GM23338 (cell line): ENCODE data around the gene LCE1B. TPM values are rescaled to one million over a fixed set of nuclear protein-coding genes. Genes with fewer than 3 reads are reported as not detected.
A peak's percentile ranks its signal among the peaks of the same experiment; 100 is the strongest.

Experiments
- ATAC-seq: fragments of 200-7000 bp; cut with Tn5 transposase; 3 replicates; pipeline ENCODE4 v1.9.1; 2020
- DNase-seq: peaks from one replicate; pipeline ENCODE4 v3.0.0-alpha.2; 2015; ENCODE audit warnings: low spot score
- H2AFZ ChIP-seq: fragments of 200-600 bp; sonication (generic); 2 replicates; pipeline ENCODE4 v1.8.0; 2016; ENCODE audit warnings: antibody characterized with exemption, mild to moderate bottlenecking, moderate library complexity
- H3F3A ChIP-seq: fragments of 200-600 bp; sonication (generic); replicated peaks from 2 replicates; pipeline ENCODE4 v1.8.0; 2017; ENCODE audit warnings: antibody characterized with exemption, mixed run types, low read depth
- H3K27ac ChIP-seq: fragments of 200-600 bp; sonication (generic); 2 replicates; pipeline ENCODE4 v1.6.1; 2016; ENCODE audit warnings: low read depth
- H3K27me3 ChIP-seq: fragments of 200-600 bp; sonication (generic); 2 replicates; pipeline ENCODE4 v1.8.0; 2016; ENCODE audit warnings: mild to moderate bottlenecking, mixed run types, moderate library complexity; ENCODE audit not compliant: insufficient read depth
- H3K36me3 ChIP-seq: fragments of 200-600 bp; sonication (generic); 2 replicates; pipeline ENCODE4 v1.8.0; 2016; ENCODE audit warnings: mild to moderate bottlenecking; ENCODE audit not compliant: insufficient read depth
- H3K4me1 ChIP-seq: fragments of 200-600 bp; sonication (generic); 2 replicates; pipeline ENCODE4 v1.8.0; 2016; ENCODE audit warnings: mild to moderate bottlenecking, moderate library complexity; ENCODE audit not compliant: insufficient read depth
- H3K4me2 ChIP-seq: fragments of 200-600 bp; sonication (generic); 2 replicates; pipeline ENCODE4 v1.7.1; 2017; ENCODE audit warnings: mixed run types
- H3K4me3 ChIP-seq: fragments of 200-600 bp; sonication (generic); 2 replicates; pipeline ENCODE4 v1.6.1; 2016; ENCODE audit warnings: mixed run types
- H3K79me2 ChIP-seq: fragments of 200-600 bp; sonication (generic); replicated peaks from 2 replicates; pipeline ENCODE4 v1.8.0; 2017; ENCODE audit warnings: mild to moderate bottlenecking; ENCODE audit not compliant: insufficient read depth
- H3K9me2 ChIP-seq: fragments of 200-600 bp; sonication (generic); 2 replicates; pipeline ENCODE4 v1.8.0; 2017; ENCODE audit not compliant: insufficient read depth
- H4K20me1 ChIP-seq: fragments of 200-600 bp; sonication (generic); replicated peaks from 2 replicates; pipeline ENCODE4 v1.8.0; 2017; ENCODE audit warnings: mild to moderate bottlenecking; ENCODE audit not compliant: insufficient read depth
- H3K27ac Mint-ChIP-seq: 2 replicates; pipeline ENCODE4 v1.8.0; 2020; ENCODE audit warnings: inconsistent platforms, mild to moderate bottlenecking, moderate library complexity, mixed read lengths
- H3K27me3 Mint-ChIP-seq: 3 replicates; pipeline ENCODE4 v1.8.0; 2022; ENCODE audit warnings: low read depth, mild to moderate bottlenecking, moderate library complexity, mixed read lengths, inconsistent platforms; ENCODE audit not compliant: insufficient read depth, poor library complexity
- H3K36me3 Mint-ChIP-seq: 3 replicates; pipeline ENCODE4 v1.8.0; 2021; ENCODE audit warnings: low read depth, mild to moderate bottlenecking, inconsistent platforms, moderate library complexity, mixed read lengths
- H3K4me1 Mint-ChIP-seq: 3 replicates; pipeline ENCODE4 v1.8.0; 2020; ENCODE audit warnings: mild to moderate bottlenecking, inconsistent platforms, mixed read lengths
- H3K4me3 Mint-ChIP-seq: 3 replicates; pipeline ENCODE4 v1.8.0; 2021; ENCODE audit warnings: moderate library complexity, mild to moderate bottlenecking, inconsistent platforms, mixed read lengths
- H3K9me3 Mint-ChIP-seq: 3 replicates; pipeline ENCODE4 v1.8.0; 2020; ENCODE audit warnings: moderate library complexity, mild to moderate bottlenecking, inconsistent platforms, mixed read lengths
- EZH2 ChIP-seq: fragments of 200-600 bp; sonication (generic); IDR thresholded peaks from one replicate; pipeline ENCODE4 v1.8.0; 2017; ENCODE audit warnings: antibody characterized with exemption, mild to moderate bottlenecking, low read depth; ENCODE audit not compliant: unreplicated experiment
- EZH2phosphoT487 ChIP-seq: fragments of 200-600 bp; sonication (generic); IDR thresholded peaks from one replicate; pipeline ENCODE4 v1.8.1; 2018; ENCODE audit warnings: antibody characterized with exemption; ENCODE audit not compliant: unreplicated experiment
- JUNB ChIP-seq: IDR thresholded peaks from one replicate; pipeline ENCODE4 v1.6.1; 2016; ENCODE audit warnings: antibody characterized with exemption; ENCODE audit not compliant: unreplicated experiment
- NANOG ChIP-seq: IDR thresholded peaks from 2 replicates; pipeline ENCODE4 v1.6.1; 2016; ENCODE audit warnings: antibody characterized with exemption, borderline replicate concordance
- POLR2AphosphoS5 ChIP-seq: IDR thresholded peaks from 2 replicates; pipeline ENCODE4 v1.6.1; 2016; ENCODE audit warnings: antibody characterized with exemption, low read depth
- STAT1 ChIP-seq: IDR thresholded peaks from one replicate; pipeline ENCODE4 v1.6.1; 2016; ENCODE audit warnings: antibody characterized with exemption; ENCODE audit not compliant: unreplicated experiment
- ZNF114 ChIP-seq: fragments of 250-450 bp; sonication (Bioruptor Pico); IDR thresholded peaks from 2 replicates; pipeline ENCODE4 v1.5.0; 2020; ENCODE audit warnings: mild to moderate bottlenecking, moderate library complexity
- ZNF331 ChIP-seq: fragments of 250-450 bp; sonication (Bioruptor Pico); IDR thresholded peaks from 2 replicates; pipeline ENCODE4 v1.5.0; 2020; ENCODE audit warnings: low read depth, mild to moderate bottlenecking, moderate library complexity
- polyA plus RNA-seq: library from polyadenylated mRNA; unstranded; fragments of >200 nt; fragmentation: Nextera tagmentation; extraction: Ambion mirVana; gene quantifications from 2 replicates; pipeline ENCODE4 v1.2.1, GENCODE V29; 2016
- total RNA-seq: library from RNA; depleted of rRNA; stranded (reverse); fragments of >200 nt; shearing (Covaris generic); gene quantifications from 2 replicates; pipeline ENCODE4 v1.2.3, GENCODE V29; 2014
- TF ChIP-seq, protein P1 (sequence below), 2 experiments: fragments of 200-600 bp in 1 of 2; sonication (generic) in 1 of 2; conservative IDR thresholded peaks; 2 replicates each; pipeline versions ENCODE4 v1.5.1 to v1.6.1; 2016 to 2017; ENCODE audit warnings: antibody characterized with exemption in 2 of 2, low read depth in 2 of 2, mild to moderate bottlenecking in 2 of 2, moderate library complexity in 1 of 2
- TF ChIP-seq, protein P2 (sequence below): IDR thresholded peaks from one replicate; pipeline ENCODE4 v1.6.1; 2018; ENCODE audit warnings: antibody characterized with exemption; ENCODE audit not compliant: unreplicated experiment
- TF ChIP-seq, protein P3 (sequence below): IDR thresholded peaks from 2 replicates; pipeline ENCODE4 v1.6.1; 2016; ENCODE audit warnings: antibody characterized with exemption

The LCE1B gene
- total and polyA plus RNA-seq, 2 experiments from 2014 or later: not detected

DNA sequence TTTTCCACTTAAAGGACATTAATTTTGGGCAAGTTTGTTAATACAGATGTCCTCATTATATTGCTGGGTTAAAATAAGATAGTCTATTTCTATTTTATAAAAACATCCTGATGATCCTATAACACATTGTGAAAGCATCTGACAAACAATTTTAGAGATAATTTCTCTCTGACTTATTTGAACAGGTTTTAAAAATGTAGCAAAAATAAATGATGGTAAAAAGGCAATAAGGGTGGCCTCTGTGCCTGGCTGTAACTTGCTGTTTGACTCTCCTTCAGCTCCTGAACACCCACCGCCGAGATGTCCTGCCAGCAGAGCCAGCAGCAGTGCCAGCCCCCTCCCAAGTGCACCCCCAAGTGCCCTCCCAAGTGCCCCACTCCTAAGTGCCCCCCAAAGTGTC lies 15.4 kb downstream of the LCE1B start, which contains the start of gene LCE1A:
TSS of gene LCE1A (plus strand) at position 301 of the 400 bp plus-strand sequence. CDS start at position 301, 0 bp downstream.
- Histone ChIP-seq H3K9me2 (no peaks in the 10 kb centered on the region), H2AFZ (peak within 1 kb of the TSS; percentile 32; the same call in 1 of the 2 replicates), H3K27ac (no peak within 1 kb of the TSS), H3K79me2 (no peaks in the 10 kb centered on the region), H3K4me2 (no peak within 1 kb of the TSS), H3K4me3 (no peak within 1 kb of the TSS), H3K27me3 (no peaks in the 10 kb centered on the region), H4K20me1 (no peaks in the 10 kb centered on the region), H3F3A (no peaks in the 10 kb centered on the region), H3K36me3 (no peaks in the 10 kb centered on the region), H3K4me1 (no peaks in the 10 kb centered on the region)
- TF ChIP-seq ZNF114 (CRISPR knock-in tag): no peak
- TF ChIP-seq, protein P1, sequence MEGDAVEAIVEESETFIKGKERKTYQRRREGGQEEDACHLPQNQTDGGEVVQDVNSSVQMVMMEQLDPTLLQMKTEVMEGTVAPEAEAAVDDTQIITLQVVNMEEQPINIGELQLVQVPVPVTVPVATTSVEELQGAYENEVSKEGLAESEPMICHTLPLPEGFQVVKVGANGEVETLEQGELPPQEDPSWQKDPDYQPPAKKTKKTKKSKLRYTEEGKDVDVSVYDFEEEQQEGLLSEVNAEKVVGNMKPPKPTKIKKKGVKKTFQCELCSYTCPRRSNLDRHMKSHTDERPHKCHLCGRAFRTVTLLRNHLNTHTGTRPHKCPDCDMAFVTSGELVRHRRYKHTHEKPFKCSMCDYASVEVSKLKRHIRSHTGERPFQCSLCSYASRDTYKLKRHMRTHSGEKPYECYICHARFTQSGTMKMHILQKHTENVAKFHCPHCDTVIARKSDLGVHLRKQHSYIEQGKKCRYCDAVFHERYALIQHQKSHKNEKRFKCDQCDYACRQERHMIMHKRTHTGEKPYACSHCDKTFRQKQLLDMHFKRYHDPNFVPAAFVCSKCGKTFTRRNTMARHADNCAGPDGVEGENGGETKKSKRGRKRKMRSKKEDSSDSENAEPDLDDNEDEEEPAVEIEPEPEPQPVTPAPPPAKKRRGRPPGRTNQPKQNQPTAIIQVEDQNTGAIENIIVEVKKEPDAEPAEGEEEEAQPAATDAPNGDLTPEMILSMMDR (conservative IDR thresholded peaks at IDR 0.05; ENCODE audit: low read depth in 2 of 2): no peak
- TF ChIP-seq NANOG: no peak
- TF ChIP-seq STAT1: no peak
- TF ChIP-seq POLR2AphosphoS5: no peak
- TF ChIP-seq JUNB: no peak
- TF ChIP-seq, protein P2, sequence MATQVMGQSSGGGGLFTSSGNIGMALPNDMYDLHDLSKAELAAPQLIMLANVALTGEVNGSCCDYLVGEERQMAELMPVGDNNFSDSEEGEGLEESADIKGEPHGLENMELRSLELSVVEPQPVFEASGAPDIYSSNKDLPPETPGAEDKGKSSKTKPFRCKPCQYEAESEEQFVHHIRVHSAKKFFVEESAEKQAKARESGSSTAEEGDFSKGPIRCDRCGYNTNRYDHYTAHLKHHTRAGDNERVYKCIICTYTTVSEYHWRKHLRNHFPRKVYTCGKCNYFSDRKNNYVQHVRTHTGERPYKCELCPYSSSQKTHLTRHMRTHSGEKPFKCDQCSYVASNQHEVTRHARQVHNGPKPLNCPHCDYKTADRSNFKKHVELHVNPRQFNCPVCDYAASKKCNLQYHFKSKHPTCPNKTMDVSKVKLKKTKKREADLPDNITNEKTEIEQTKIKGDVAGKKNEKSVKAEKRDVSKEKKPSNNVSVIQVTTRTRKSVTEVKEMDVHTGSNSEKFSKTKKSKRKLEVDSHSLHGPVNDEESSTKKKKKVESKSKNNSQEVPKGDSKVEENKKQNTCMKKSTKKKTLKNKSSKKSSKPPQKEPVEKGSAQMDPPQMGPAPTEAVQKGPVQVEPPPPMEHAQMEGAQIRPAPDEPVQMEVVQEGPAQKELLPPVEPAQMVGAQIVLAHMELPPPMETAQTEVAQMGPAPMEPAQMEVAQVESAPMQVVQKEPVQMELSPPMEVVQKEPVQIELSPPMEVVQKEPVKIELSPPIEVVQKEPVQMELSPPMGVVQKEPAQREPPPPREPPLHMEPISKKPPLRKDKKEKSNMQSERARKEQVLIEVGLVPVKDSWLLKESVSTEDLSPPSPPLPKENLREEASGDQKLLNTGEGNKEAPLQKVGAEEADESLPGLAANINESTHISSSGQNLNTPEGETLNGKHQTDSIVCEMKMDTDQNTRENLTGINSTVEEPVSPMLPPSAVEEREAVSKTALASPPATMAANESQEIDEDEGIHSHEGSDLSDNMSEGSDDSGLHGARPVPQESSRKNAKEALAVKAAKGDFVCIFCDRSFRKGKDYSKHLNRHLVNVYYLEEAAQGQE: no peak
- TF ChIP-seq ZNF331: no peak
- TF ChIP-seq, protein P3, sequence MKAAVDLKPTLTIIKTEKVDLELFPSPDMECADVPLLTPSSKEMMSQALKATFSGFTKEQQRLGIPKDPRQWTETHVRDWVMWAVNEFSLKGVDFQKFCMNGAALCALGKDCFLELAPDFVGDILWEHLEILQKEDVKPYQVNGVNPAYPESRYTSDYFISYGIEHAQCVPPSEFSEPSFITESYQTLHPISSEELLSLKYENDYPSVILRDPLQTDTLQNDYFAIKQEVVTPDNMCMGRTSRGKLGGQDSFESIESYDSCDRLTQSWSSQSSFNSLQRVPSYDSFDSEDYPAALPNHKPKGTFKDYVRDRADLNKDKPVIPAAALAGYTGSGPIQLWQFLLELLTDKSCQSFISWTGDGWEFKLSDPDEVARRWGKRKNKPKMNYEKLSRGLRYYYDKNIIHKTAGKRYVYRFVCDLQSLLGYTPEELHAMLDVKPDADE: no peak
- no peak for TF ChIP-seq EZH2
- no peak for TF ChIP-seq EZH2phosphoT487
- ATAC-seq (no peak), DNase-seq (no peak)
- H3K4me1 Mint-ChIP-seq: no peaks in the 10 kb centered on the region
- H3K27ac Mint-ChIP-seq: no peak within 1 kb of the TSS
- peaks cover 4% of the 10 kb centered on the region for H3K27me3 Mint-ChIP-seq
- no peaks in the 10 kb centered on the region; the same call in 2 of the 3 replicates for H3K36me3 Mint-ChIP-seq
- H3K9me3 Mint-ChIP-seq: peaks cover 26% of the 10 kb centered on the region
- H3K4me3 Mint-ChIP-seq: no peak within 1 kb of the TSS
